Choroid plexus epithelial cell (primary cell): ENCODE results near the gene ITLN1.

Experiments
- DNase-seq: peaks from one replicate; pipeline ENCODE4 v3.0.0-alpha.2; 2010; ENCODE audit warnings: low read depth
- H3K4me3 ChIP-seq: 2 replicates; pipeline ENCODE4 v1.5.1; 2011; ENCODE audit warnings: low read depth, mild to moderate bottlenecking, control low read depth, low read length, moderate library complexity
- TF ChIP-seq, protein P1 (sequence below): conservative IDR thresholded peaks from 2 replicates; pipeline ENCODE4 v1.5.1; 2011; ENCODE audit warnings: low read depth, mild to moderate bottlenecking, control low read depth, inconsistent platforms, low read length, moderate library complexity

Gene ITLN1

DNA sequence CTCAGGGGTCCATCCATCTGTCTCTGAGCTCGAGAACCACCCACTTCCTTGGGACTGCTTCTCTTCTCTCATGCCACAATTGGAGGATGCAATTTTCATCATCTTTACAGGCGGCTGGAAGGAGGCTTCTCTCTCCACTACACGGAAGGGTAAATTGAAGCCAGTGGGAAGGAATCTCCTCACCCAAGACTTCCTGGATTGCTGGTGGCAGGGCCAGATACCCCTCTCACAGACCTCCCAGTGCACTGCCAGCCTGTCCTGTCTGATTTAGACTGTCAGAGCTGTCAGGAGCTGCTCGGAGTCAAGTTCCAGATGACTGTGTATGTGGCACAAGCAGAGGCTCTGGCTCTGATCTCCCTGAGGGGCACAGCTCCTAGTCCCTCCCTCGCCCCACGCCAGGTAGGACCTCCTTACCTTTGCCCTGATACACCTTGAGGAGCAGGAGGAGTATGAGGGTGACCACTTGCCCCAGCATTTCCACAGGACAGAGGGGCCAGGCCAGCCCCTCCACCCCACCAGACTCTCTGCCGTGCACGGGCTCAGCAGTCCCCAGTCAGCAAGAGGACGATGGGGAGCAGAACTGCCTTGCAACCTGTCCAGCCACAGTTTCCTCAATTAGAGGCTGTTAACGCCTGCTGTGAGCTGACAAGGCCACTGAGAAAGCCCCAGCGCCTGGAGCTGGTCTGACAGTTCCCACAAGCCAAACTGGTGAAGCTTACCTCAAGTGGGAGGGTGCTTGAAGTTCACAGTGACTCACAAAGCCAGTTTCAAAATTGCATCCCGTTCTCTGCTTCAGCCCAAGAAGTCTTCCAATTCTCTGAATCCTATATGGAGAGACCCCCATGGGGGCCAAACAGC is 22.5 kb downstream of the ITLN1 start, which contains the start of gene CD244:
Gene CD244 (minus strand): TSS at position 685 of the 858 bp plus-strand sequence. CDS start 210 bp downstream, at position 475.
- TF ChIP-seq, protein P1, sequence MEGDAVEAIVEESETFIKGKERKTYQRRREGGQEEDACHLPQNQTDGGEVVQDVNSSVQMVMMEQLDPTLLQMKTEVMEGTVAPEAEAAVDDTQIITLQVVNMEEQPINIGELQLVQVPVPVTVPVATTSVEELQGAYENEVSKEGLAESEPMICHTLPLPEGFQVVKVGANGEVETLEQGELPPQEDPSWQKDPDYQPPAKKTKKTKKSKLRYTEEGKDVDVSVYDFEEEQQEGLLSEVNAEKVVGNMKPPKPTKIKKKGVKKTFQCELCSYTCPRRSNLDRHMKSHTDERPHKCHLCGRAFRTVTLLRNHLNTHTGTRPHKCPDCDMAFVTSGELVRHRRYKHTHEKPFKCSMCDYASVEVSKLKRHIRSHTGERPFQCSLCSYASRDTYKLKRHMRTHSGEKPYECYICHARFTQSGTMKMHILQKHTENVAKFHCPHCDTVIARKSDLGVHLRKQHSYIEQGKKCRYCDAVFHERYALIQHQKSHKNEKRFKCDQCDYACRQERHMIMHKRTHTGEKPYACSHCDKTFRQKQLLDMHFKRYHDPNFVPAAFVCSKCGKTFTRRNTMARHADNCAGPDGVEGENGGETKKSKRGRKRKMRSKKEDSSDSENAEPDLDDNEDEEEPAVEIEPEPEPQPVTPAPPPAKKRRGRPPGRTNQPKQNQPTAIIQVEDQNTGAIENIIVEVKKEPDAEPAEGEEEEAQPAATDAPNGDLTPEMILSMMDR = no peak
- no peak for DNase-seq
- H3K4me3 ChIP-seq = no peak within 1 kb of the TSS

DNA sequence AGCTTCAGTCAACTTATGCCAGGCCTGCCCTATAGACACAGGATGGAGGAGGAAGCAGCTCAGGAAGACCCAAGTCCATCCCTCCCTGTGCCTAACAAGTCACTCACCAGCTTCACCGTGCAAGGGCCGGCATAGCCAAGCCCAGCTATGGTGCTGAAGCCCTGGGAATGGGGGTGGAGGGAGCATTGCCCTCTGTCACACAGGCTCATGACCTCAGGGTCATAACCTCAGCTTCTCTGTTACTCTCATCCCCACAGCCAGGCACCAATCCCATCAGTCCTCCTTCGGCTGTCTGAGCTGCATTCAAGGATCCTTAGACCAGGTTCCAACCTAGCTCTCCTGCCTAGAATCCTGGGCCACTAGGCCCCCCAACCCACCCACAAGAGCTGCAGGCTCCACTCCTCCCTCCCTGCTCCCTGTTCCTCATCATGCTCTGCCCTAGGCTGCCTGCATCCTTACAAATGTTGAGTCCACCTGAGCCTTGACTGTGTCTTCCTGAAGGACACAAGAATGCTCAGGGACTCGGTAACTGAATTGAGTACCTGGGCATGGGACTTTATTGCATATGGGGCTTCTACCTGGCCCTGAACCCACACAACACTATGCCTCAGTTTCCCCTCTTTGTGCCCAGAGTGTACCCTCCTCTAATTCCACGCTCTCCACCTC is 24.0 kb downstream of the ITLN1 start:
- H3K4me3 ChIP-seq = no peak overlapping the region
- TF ChIP-seq, protein P1 = no peak
- no peak for DNase-seq

DNA sequence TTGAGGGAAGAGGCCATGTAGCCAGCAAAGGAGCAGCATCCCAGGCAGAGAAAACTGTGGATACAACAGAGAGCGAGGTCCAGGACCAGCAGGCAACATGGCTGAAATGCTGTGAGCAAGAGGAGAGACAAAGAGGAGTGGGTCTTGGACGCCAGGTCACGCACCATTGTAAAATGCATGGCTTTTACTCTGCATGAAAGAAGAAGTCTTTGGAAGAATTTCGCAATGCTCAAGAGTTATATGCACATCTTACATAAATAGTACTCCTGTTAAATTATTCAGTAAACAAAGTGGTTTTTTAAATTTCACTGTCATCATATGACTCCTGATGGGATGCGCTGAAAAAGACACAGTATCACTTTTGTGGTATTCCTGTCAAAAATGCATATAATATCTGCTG is 25.8 kb downstream of the ITLN1 start:
- TF ChIP-seq, protein P1 = no peak
- no peak overlapping the region for H3K4me3 ChIP-seq
- DNase-seq = no peak

DNA sequence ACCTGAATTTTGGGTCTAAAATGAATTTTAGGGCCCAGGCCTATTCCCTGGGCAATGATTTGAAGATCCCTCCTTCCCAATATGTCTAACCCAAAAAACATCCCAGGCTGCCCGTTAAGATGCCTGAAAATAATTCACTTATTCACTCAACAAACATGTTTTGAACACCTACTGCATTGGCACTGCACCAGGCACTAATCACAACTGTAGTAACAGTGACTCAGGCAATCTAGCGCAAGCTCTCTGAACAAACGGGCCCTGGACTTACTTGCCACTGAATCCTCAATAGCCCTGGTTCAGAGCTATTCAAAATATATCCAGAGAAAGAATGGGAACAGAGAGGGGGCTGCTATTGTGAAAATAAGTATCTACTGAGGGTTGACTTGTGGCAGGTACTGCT is 26.5 kb downstream of the ITLN1 start:
- H3K4me3 ChIP-seq = no peak overlapping the region
- TF ChIP-seq, protein P1 = no peak
- no peak for DNase-seq

DNA sequence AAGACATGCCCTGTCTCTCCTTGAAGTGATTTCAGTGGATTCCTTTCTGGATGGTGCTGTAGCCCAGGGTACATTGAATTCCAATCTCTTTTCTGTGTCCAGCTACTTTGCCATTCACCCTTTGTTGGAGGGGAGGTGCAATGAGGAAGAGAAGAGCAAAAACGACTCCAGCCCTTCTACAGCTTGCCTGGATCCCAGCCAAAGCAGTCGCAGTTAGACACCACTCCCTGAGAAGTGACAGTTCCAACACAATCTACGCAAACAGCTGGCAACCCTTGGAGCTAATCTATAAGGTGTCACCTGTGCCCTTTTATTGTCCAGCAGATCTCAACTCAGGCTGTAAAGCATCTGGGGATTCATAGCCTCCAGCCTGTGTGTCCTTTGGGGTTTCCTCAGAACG is 26.9 kb downstream of the ITLN1 start:
- H3K4me3 ChIP-seq = no peak overlapping the region
- TF ChIP-seq, protein P1 = no peak
- DNase-seq = no peak

DNA sequence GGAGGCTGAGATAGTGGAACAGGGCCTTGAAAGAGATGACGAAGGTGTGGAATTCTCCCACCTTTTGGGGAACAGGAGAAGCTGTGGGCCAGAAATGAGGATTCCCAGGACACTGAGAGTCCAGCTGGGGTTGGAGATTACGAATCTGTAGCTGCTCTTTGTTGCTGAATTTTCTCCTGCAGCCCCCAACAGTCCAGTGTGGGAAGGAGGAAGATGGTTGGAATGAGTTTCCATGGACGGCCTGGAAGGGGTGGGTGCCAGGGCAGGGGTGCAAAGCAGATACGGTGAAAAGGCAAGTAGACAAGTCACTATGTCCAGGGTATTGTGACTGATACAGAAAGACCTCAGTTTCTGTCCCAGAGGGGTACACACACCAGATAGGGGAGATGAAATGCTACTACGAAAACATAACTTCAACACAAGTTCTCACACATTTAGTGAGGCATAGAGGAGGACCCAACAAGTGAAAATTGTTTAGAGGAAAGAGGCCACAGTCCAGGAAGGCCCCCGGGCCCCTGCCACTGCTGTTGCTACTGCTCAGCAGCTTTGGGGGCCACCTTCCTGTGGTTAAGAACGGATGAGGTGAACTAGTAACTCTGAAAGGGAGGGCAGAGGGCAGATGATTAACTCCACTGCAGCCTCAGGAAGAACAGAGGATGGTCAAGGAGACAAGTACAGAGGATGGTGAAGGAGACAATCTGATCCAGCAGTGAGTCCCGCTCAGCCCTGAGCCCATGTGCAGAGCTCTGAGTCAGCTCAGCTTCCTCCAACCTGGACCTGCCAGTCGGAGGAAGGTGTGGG is 29.6 kb downstream of the ITLN1 start:
- TF ChIP-seq, protein P1 = no peak
- no peak for DNase-seq
- no peak overlapping the region for H3K4me3 ChIP-seq
